ENCODE measurements around the gene UNG.

Gene UNG

GRCh38 chr12:109100741-109101140 is 3.3 kb downstream of the UNG start:
- no peak overlapping the region for H3K27ac Mint-ChIP-seq
- ATAC-seq (no peak), DNase-seq (no peak)
- H3K4me3 Mint-ChIP-seq = no peak overlapping the region
- H3K9me3 Mint-ChIP-seq = no peaks in the 10 kb centered on the region
- no peaks in the 10 kb centered on the region for H3K27me3 Mint-ChIP-seq
- H3K4me1 Mint-ChIP-seq = peaks cover 25% of the 10 kb centered on the region
- H3K36me3 Mint-ChIP-seq (ENCODE audit: low read depth) = peaks cover 49% of the 10 kb centered on the region

GRCh38 chr12:109102491-109102890 is 5.1 kb downstream of the UNG start:
- no peak for ATAC-seq
- Mint-ChIP-seq H3K27me3 (no peaks in the 10 kb centered on the region), H3K36me3 (ENCODE audit: low read depth) (peaks cover 58% of the 10 kb centered on the region), H3K4me3 (no peak overlapping the region), H3K9me3 (no peaks in the 10 kb centered on the region), H3K4me1 (peaks cover 22% of the 10 kb centered on the region), H3K27ac (no peak overlapping the region)
- DNase-seq = no peak

GRCh38 chr12:109105176-109105575 is 7.8 kb downstream of the UNG start:
- no peaks in the 10 kb centered on the region for H3K9me3 Mint-ChIP-seq
- H3K36me3 Mint-ChIP-seq (ENCODE audit: low read depth) = peaks cover 54% of the 10 kb centered on the region
- H3K27me3 Mint-ChIP-seq = no peaks in the 10 kb centered on the region
- H3K4me3 Mint-ChIP-seq = no peak overlapping the region
- no peak overlapping the region for H3K27ac Mint-ChIP-seq
- H3K4me1 Mint-ChIP-seq = peaks cover 5% of the 10 kb centered on the region
- ATAC-seq (no peak), DNase-seq (no peak)

- DNase-seq (no peak), ATAC-seq (no peak)
- Mint-ChIP-seq H3K4me3 (no peak overlapping the region), H3K4me1 (peaks cover 14% of the 10 kb centered on the region), H3K27ac (no peak overlapping the region), H3K36me3 (ENCODE audit: low read depth) (peaks cover 33% of the 10 kb centered on the region), H3K9me3 (no peaks in the 10 kb centered on the region), H3K27me3 (no peaks in the 10 kb centered on the region)
These were observed 12.5 kb downstream of the UNG start for GRCh38 chr12:109109746-109110350.

GRCh38 chr12:109110988-109111495 is 13.6 kb downstream of the UNG start:
- Mint-ChIP-seq H3K27me3 (no peaks in the 10 kb centered on the region), H3K36me3 (ENCODE audit: low read depth) (peaks cover 25% of the 10 kb centered on the region), H3K4me3 (peak overlapping the region; percentile 56), H3K4me1 (peaks cover 23% of the 10 kb centered on the region), H3K27ac (peak overlapping the region; percentile 31), H3K9me3 (no peaks in the 10 kb centered on the region)
- peak; percentile 86 for ATAC-seq
- DNase-seq = peak; percentile 56

- no peak overlapping the region for H3K4me3 Mint-ChIP-seq
- DNase-seq (no peak), ATAC-seq (no peak)
- peaks cover 15% of the 10 kb centered on the region for H3K36me3 Mint-ChIP-seq (ENCODE audit: low read depth)
- peaks cover 23% of the 10 kb centered on the region for H3K4me1 Mint-ChIP-seq
- no peaks in the 10 kb centered on the region for H3K27me3 Mint-ChIP-seq
- no peaks in the 10 kb centered on the region for H3K9me3 Mint-ChIP-seq
- no peak overlapping the region for H3K27ac Mint-ChIP-seq
These were observed 15.5 kb downstream of the UNG start for GRCh38 chr12:109112720-109113465.

- DNase-seq = no peak
- H3K4me3 Mint-ChIP-seq = no peak overlapping the region
- no peaks in the 10 kb centered on the region for H3K27me3 Mint-ChIP-seq
- no peak for ATAC-seq
- H3K27ac Mint-ChIP-seq = no peak overlapping the region
- no peaks in the 10 kb centered on the region for H3K9me3 Mint-ChIP-seq
- peaks cover 23% of the 10 kb centered on the region for H3K4me1 Mint-ChIP-seq
- peaks cover 12% of the 10 kb centered on the region for H3K36me3 Mint-ChIP-seq (ENCODE audit: low read depth)
These were observed 16.4 kb downstream of the UNG start for GRCh38 chr12:109113661-109114321.

- Mint-ChIP-seq H3K36me3 (ENCODE audit: low read depth) (peaks cover 8% of the 10 kb centered on the region), H3K27me3 (no peaks in the 10 kb centered on the region), H3K27ac (no peak overlapping the region), H3K9me3 (no peaks in the 10 kb centered on the region), H3K4me1 (peaks cover 23% of the 10 kb centered on the region), H3K4me3 (no peak overlapping the region)
- DNase-seq (no peak), ATAC-seq (no peak)
These were observed 17.2 kb downstream of the UNG start for GRCh38 chr12:109114644-109115043.

- peaks cover 23% of the 10 kb centered on the region for H3K4me1 Mint-ChIP-seq
- no peak overlapping the region for H3K27ac Mint-ChIP-seq
- no peaks in the 10 kb centered on the region for H3K9me3 Mint-ChIP-seq
- H3K4me3 Mint-ChIP-seq = no peak overlapping the region
- ATAC-seq (no peak), DNase-seq (no peak)
- H3K36me3 Mint-ChIP-seq (ENCODE audit: low read depth) = peaks cover 2% of the 10 kb centered on the region
- H3K27me3 Mint-ChIP-seq = no peaks in the 10 kb centered on the region
These were observed 18.0 kb downstream of the UNG start for GRCh38 chr12:109115404-109115757.

- H3K9me3 Mint-ChIP-seq = no peaks in the 10 kb centered on the region
- no peaks in the 10 kb centered on the region for H3K36me3 Mint-ChIP-seq (ENCODE audit: low read depth)
- no peak within 1 kb of the TSS for H3K27ac Mint-ChIP-seq
- DNase-seq = no peak
- peaks cover 18% of the 10 kb centered on the region for H3K4me1 Mint-ChIP-seq
- no peak for ATAC-seq
- H3K4me3 Mint-ChIP-seq = no peak within 1 kb of the TSS
- no peaks in the 10 kb centered on the region for H3K27me3 Mint-ChIP-seq
These were observed 18.6 kb downstream of the UNG start, which contains the start of gene ACACB for GRCh38 chr12:109115758-109116610. ACACB (plus strand) TSS chr12:109116587; CDS start chr12:109139406, 22,819 bp downstream.

GRCh38 chr12:109116611-109116949 is 19.2 kb downstream of the UNG start:
- H3K4me3 Mint-ChIP-seq = no peak overlapping the region
- no peak for ATAC-seq
- H3K9me3 Mint-ChIP-seq = no peaks in the 10 kb centered on the region

GRCh38 chr12:109120095-109120494 is 22.7 kb downstream of the UNG start:
- Mint-ChIP-seq H3K36me3 (ENCODE audit: low read depth) (no peaks in the 10 kb centered on the region), H3K4me3 (no peak overlapping the region), H3K9me3 (no peaks in the 10 kb centered on the region), H3K27ac (no peak overlapping the region), H3K27me3 (no peaks in the 10 kb centered on the region), H3K4me1 (peaks cover 7% of the 10 kb centered on the region)
- DNase-seq (no peak), ATAC-seq (no peak)

More at GRCh38 chr12:109116611-109116949, 19.2 kb downstream of the UNG start:
- H3K27ac Mint-ChIP-seq = no peak overlapping the region
- H3K27me3 Mint-ChIP-seq = no peaks in the 10 kb centered on the region
- H3K36me3 Mint-ChIP-seq (ENCODE audit: low read depth) = no peaks in the 10 kb centered on the region
- peaks cover 14% of the 10 kb centered on the region for H3K4me1 Mint-ChIP-seq
- DNase-seq = no peak

GRCh38 chr12:109120557-109120956 is 23.2 kb downstream of the UNG start:
- H3K27me3 Mint-ChIP-seq = no peaks in the 10 kb centered on the region
- no peak overlapping the region for H3K4me3 Mint-ChIP-seq
- DNase-seq = no peak
- no peaks in the 10 kb centered on the region for H3K9me3 Mint-ChIP-seq
- no peaks in the 10 kb centered on the region for H3K36me3 Mint-ChIP-seq (ENCODE audit: low read depth)
- H3K4me1 Mint-ChIP-seq = peaks cover 3% of the 10 kb centered on the region
- no peak for ATAC-seq
- H3K27ac Mint-ChIP-seq = no peak overlapping the region

GRCh38 chr12:109121346-109121880 is 24.0 kb downstream of the UNG start:
- ATAC-seq (no peak), DNase-seq (no peak)
- no peaks in the 10 kb centered on the region for H3K36me3 Mint-ChIP-seq (ENCODE audit: low read depth)
- H3K9me3 Mint-ChIP-seq = no peaks in the 10 kb centered on the region
- H3K27me3 Mint-ChIP-seq = no peaks in the 10 kb centered on the region
- no peaks in the 10 kb centered on the region for H3K4me1 Mint-ChIP-seq
- H3K4me3 Mint-ChIP-seq = no peak overlapping the region
- no peak overlapping the region for H3K27ac Mint-ChIP-seq
